Thyroid gland (tissue), 4 donors: Measurements from ENCODE around the gene GLYATL3.

Experiments used
- CTCF ChIP-seq, 6 experiments: fragments of 200-600 bp in 3 of 6; fragments of 450-650 bp in 3 of 6; sonication (generic) in 3 of 6; IDR thresholded peaks; one replicate each; pipeline ENCODE4 v1.5.1; 2016 to 2019; ENCODE audit warnings: antibody characterized with exemption in 6 of 6, mild to moderate bottlenecking in 2 of 6, inconsistent platforms in 1 of 6, moderate library complexity in 1 of 6
- POLR2A ChIP-seq, 2 donors: fragments of 450-650 bp; IDR thresholded peaks; one replicate each; pipeline ENCODE4 v1.6.1; 2017; ENCODE audit warnings: antibody characterized with exemption in 2 of 2, mild to moderate bottlenecking in 2 of 2, moderate library complexity in 1 of 2

GRCh38 chr6:49548613-49549304 is 49.0 kb downstream of the GLYATL3 start:
- no peak for TF ChIP-seq POLR2A (IDR thresholded peaks at IDR 0.05)
- TF ChIP-seq CTCF (IDR thresholded peaks at IDR 0.05), result no peak
